Midbrain (tissue), 1 donor: ENCODE measurements around the gene EPHB1.
"Not testable (repeated sequence)": the region's sequence is repeated elsewhere in the genome, so short reads cannot be mapped to it uniquely, and the experiment has no call there.

Source experiments
- DNase-seq: peaks from one replicate; lab custom pipeline; 2025; lab: John Stamatoyannopoulos, UW

Gene EPHB1

GRCh38 chr3:134777341-134777740 is 17.7 kb upstream of the EPHB1 start:
- no peak for DNase-seq

GRCh38 chr3:134788283-134788682 is 6.8 kb upstream of the EPHB1 start:
- not testable (repeated sequence) for DNase-seq

GRCh38 chr3:134790065-134790464 is 5.0 kb upstream of the EPHB1 start:
- DNase-seq, result no peak

- no peak for DNase-seq
Measured at GRCh38 chr3:134791992-134792391, 3.1 kb upstream of the EPHB1 start.

GRCh38 chr3:134792700-134793099 is 2.4 kb upstream of the EPHB1 start:
- DNase-seq, result no peak

GRCh38 chr3:134793562-134793961 is 1.5 kb upstream of the EPHB1 start:
- DNase-seq, result no peak

GRCh38 chr3:134794323-134794722 is 737 bp upstream of the EPHB1 start:
- DNase-seq, result no peak

GRCh38 chr3:134795746-134796280 is 753 bp downstream of the EPHB1 start:
- no peak for DNase-seq

- no peak for DNase-seq
Measured at GRCh38 chr3:134796281-134797056, 1.4 kb downstream of the EPHB1 start.

- DNase-seq, result no peak
Measured at GRCh38 chr3:134797057-134797740, 2.1 kb downstream of the EPHB1 start.

GRCh38 chr3:134797741-134798451 is 2.8 kb downstream of the EPHB1 start:
- no peak for DNase-seq

- DNase-seq, result no peak
Measured at GRCh38 chr3:134798681-134799311, 3.7 kb downstream of the EPHB1 start.

- no peak for DNase-seq
Measured at GRCh38 chr3:134799393-134799792, 4.3 kb downstream of the EPHB1 start.

- DNase-seq, result no peak
Measured at GRCh38 chr3:134801204-134801958, 6.3 kb downstream of the EPHB1 start.

- DNase-seq, result no peak
Measured at GRCh38 chr3:134802428-134803050, 7.5 kb downstream of the EPHB1 start.

GRCh38 chr3:134803051-134803505 is 8.0 kb downstream of the EPHB1 start:
- no peak for DNase-seq

GRCh38 chr3:134803652-134804051 is 8.6 kb downstream of the EPHB1 start:
- no peak for DNase-seq

- no peak for DNase-seq
Measured at GRCh38 chr3:134804508-134805480, 9.7 kb downstream of the EPHB1 start.

- DNase-seq, result no peak
Measured at GRCh38 chr3:134807189-134807588, 12.1 kb downstream of the EPHB1 start.

GRCh38 chr3:134808835-134809234 is 13.8 kb downstream of the EPHB1 start:
- no peak for DNase-seq
